ENCODE results near the gene NCAPH2. TPM values are rescaled to one million over a fixed set of nuclear protein-coding genes. Genes with fewer than 3 reads are reported as not detected.

NCAPH2 gene
- total and polyA plus RNA-seq, 2 of the 13 experiments (the other 11 are each of a cell fraction or from before 2014, with no cell fraction given), result 28.1 to 64.4 TPM

- Histone ChIP-seq H3K27me3 (ENCODE audit: control insufficient read depth in 1 of 2, insufficient read depth in 2 of 2, low read length in 2 of 2) (peaks cover 0 to 4% of the 10 kb centered on the region in 2 experiments; a peak in 1 of 5 replicates), H3K9me3 (ENCODE audit: low read length) (no peaks in the 10 kb centered on the region), H4K20me1 (ENCODE audit: insufficient read depth, low read length) (peaks cover 29% of the 10 kb centered on the region), H3K79me2 (ENCODE audit: insufficient read depth, low read length) (peaks cover 36% of the 10 kb centered on the region), H3K36me3 (replicated peaks in 1 of 2; ENCODE audit: control insufficient read depth in 1 of 2, insufficient read depth in 2 of 2, low read length in 2 of 2) (no peaks in the 10 kb centered on the region), H3K9ac (ENCODE audit: insufficient read depth, low read depth, low read length) (peak overlapping the region; percentile 69; the same call in 1 of the 2 replicates), H3K4me2 (ENCODE audit: low read depth, low read length) (peak overlapping the region; percentile 83), H3K4me3 (replicated peaks in 1 of 3; ENCODE audit: insufficient read depth in 1 of 3, low read depth in 2 of 3, low read length in 3 of 3) (peak overlapping the region; percentile 73 to 87 (median 81); a peak in 5 of 6 replicates), H2AFZ (ENCODE audit: low read length) (no peak overlapping the region), H3K27ac (ENCODE audit: extremely low read length, insufficient read depth, low read length) (no peak overlapping the region), H3K4me1 (ENCODE audit: insufficient read depth, low read length) (peaks cover 60% of the 10 kb centered on the region)
- in situ Hi-C loops (cut with HindIII; ENCODE audit: extremely low pct_ligation_motif_present, low pct_unique_long_range_greater_than_20kb) (no loop called here), intact Hi-C loops (cut with micrococcal nuclease; ENCODE audit: unreplicated experiment) (no loop called here)
- ChIA-PET POLR2A (interaction anchor here (0.7 to 1.2 kb wide), 2 partner anchors 10 to 31 kb away, joined by 3 to 4 read pairs; partner anchors contain the start of gene MIOX), CTCF (ENCODE audit: low intra/inter-chr PET ratio, low total read pairs) (no interaction called here)
- ATAC-seq (peak; percentile 5), FAIRE-seq (no peak), DNase-seq (ENCODE audit: low spot score) (no peak)
- WGBS (ENCODE audit: low lambda C conversion rate), result 93% methylated on average over 6 of the region's 6 CpGs
- BruUV-seq (replicated peaks), result no TSS peak
- no peak for TF ChIP-seq DBP (CRISPR knock-in tag; IDR thresholded peaks at IDR 0.05; ENCODE audit: not compliant biosample characterization)
- no peak for TF ChIP-seq KLF11 (CRISPR knock-in tag; IDR thresholded peaks at IDR 0.05)
- no peak for TF ChIP-seq NCOA1 (CRISPR knock-in tag; IDR thresholded peaks at IDR 0.05)
- TF ChIP-seq ZNF274 (CRISPR knock-in tag; IDR thresholded peaks at IDR 0.05), result no peak
- no peak for TF ChIP-seq ZGPAT (CRISPR knock-in tag; IDR thresholded peaks at IDR 0.05)
- TF ChIP-seq KLF6 (CRISPR knock-in tag; IDR thresholded peaks at IDR 0.05), result no peak
- TF ChIP-seq RBFOX2 (IDR thresholded peaks at IDR 0.05; ENCODE audit: low read depth, low read length), result no peak
- TF ChIP-seq GPN1 (CRISPR knock-in tag; IDR thresholded peaks at IDR 0.05; ENCODE audit: borderline replicate concordance), result no peak
- 0 out of 2 replicates have a peak, but pooled peaks have one; percentile 1 for TF ChIP-seq MYC (CRISPR knock-in tag; IDR thresholded peaks at IDR 0.05; ENCODE audit: borderline replicate concordance)
- no peak for TF ChIP-seq NFATC3 (CRISPR knock-in tag; IDR thresholded peaks at IDR 0.05)
- TF ChIP-seq MIXL1 (CRISPR knock-in tag; IDR thresholded peaks at IDR 0.05), result no peak
- TF ChIP-seq ZNF687 (CRISPR knock-in tag; IDR thresholded peaks at IDR 0.05), result peak; percentile 3; the same call in 1 of the 2 replicates
- no peak for TF ChIP-seq CSRNP1 (CRISPR knock-in tag; IDR thresholded peaks at IDR 0.05)
- 0 out of 2 replicates have a peak, but pooled peaks have one; percentile 49 for TF ChIP-seq ZFP90 (CRISPR knock-in tag; IDR thresholded peaks at IDR 0.05; ENCODE audit: borderline replicate concordance)
- no peak for TF ChIP-seq NPAS2 (CRISPR knock-in tag; IDR thresholded peaks at IDR 0.05; ENCODE audit: borderline replicate concordance)
Measured at GRCh38 chr22:50475652-50476002, 32.4 kb upstream of the NCAPH2 start.

All from HepG2 (cell line).